Spleen (tissue), 11 donors: ENCODE data around the gene BTBD3. TPM values are rescaled to one million over a fixed set of nuclear protein-coding genes. Genes with fewer than 3 reads are reported as not detected.

Experiments used
- DNase-seq: peaks from one replicate; pipeline ENCODE4 v3.0.0-alpha.2; 2020
- H3K27ac ChIP-seq, 8 donors: fragments of 200-600 bp; sonication (generic) in 7 of 8; 1 replicate in 4 of 8; 2 replicates in 4 of 8; pipeline versions ENCODE4 v1.5.0 to v1.8.0; 2016 to 2021; ENCODE audit warnings: inconsistent platforms in 4 of 8, mild to moderate bottlenecking in 4 of 8, moderate library complexity in 1 of 8
- H3K27me3 ChIP-seq, 7 donors: fragments of 200-600 bp; sonication (generic) in 6 of 7; replicated peaks in 1 of 7; 1 replicate in 4 of 7; 2 replicates in 3 of 7; pipeline versions ENCODE4 v1.5.0 to v1.8.0; 2016 to 2021; ENCODE audit warnings: inconsistent platforms in 3 of 7, mild to moderate bottlenecking in 1 of 7
- H3K36me3 ChIP-seq, 6 donors: fragments of 200-600 bp; sonication (generic) in 5 of 6; 1 replicate in 4 of 6; 2 replicates in 2 of 6; pipeline versions ENCODE4 v1.5.0 to v1.8.0; 2016 to 2021; ENCODE audit warnings: inconsistent platforms in 2 of 6
- H3K4me1 ChIP-seq, 6 donors: fragments of 200-600 bp; sonication (generic) in 5 of 6; 1 replicate in 3 of 6; 2 replicates in 3 of 6; pipeline versions ENCODE4 v1.5.0 to v1.8.0; 2016 to 2021; ENCODE audit warnings: inconsistent platforms in 3 of 6
- H3K4me3 ChIP-seq, 8 donors: fragments of 200-600 bp; sonication (generic) in 7 of 8; 1 replicate in 4 of 8; 2 replicates in 4 of 8; pipeline versions ENCODE4 v1.5.0 to v1.8.0; 2016 to 2021; ENCODE audit warnings: inconsistent platforms in 4 of 8, mild to moderate bottlenecking in 4 of 8, moderate library complexity in 2 of 8
- H3K9me3 ChIP-seq, 8 donors: fragments of 200-600 bp; sonication (generic) in 7 of 8; 1 replicate in 4 of 8; 2 replicates in 4 of 8; pipeline versions ENCODE4 v1.5.0 to v1.8.0; 2016 to 2021; ENCODE audit warnings: inconsistent platforms in 4 of 8
- POLR2A ChIP-seq, 3 donors: fragments of 450-650 bp; IDR thresholded peaks; one replicate each; pipeline ENCODE4 v1.5.1; 2017; ENCODE audit warnings: antibody characterized with exemption in 3 of 3, mild to moderate bottlenecking in 1 of 3
- POLR2AphosphoS5 ChIP-seq, 3 donors: sonication (generic); formaldehyde crosslinking; IDR thresholded peaks; one replicate each; pipeline ENCODE4 v1.5.1; 2017; ENCODE audit warnings: antibody characterized with exemption in 3 of 3
- WGBS, 5 donors: extraction: QIAGEN DNeasy Blood & Tissue Kit in 3 of 5; methylation state at CpG; one replicate each; pipeline versions ENCODE4 v1.1.5 to v1.1.7; 2013 to 2018; 5-methylcytosine and 5-hydroxymethylcytosine counted together
- intact Hi-C: fragments of 100-400 bp; cut with DNase I; formaldehyde crosslinking; loops from one replicate; pipeline ENCODE4 v1.15.0; 2023; ENCODE audit warnings: low total_unique reads
- polyA plus RNA-seq, 3 donors: library from polyadenylated mRNA; stranded (reverse); fragments of 200-250 nt; gene quantifications; one replicate each; pipeline ENCODE4 v1.2.1, GENCODE V29; 2013
- total RNA-seq, 7 donors: library from RNA; depleted of rRNA in 3 of 7; stranded (reverse); fragments of >200 nt in 3 of 7; fragmentation: NEBNext Ultra II Directional in 4 of 7; extraction: Animal tissue kit (Norgen Biotek cat#: 25700) in 4 of 7; gene quantifications; one replicate each; pipeline versions ENCODE4 v1.1.0 to v1.2.1, GENCODE V29; 2016 to 2021
- TF ChIP-seq, protein P1 (sequence below), 11 experiments: fragments of 200-600 bp in 7 of 11; fragments of 450-650 bp in 4 of 11; sonication (generic) in 4 of 11; IDR thresholded peaks in 8 of 11; conservative IDR thresholded peaks in 3 of 11; 1 replicate in 7 of 11; 2 replicates in 4 of 11; pipeline versions ENCODE4 v1.4.0 to v1.8.0; 2016 to 2021; ENCODE audit warnings: antibody characterized with exemption in 11 of 11, inconsistent platforms in 4 of 11, mild to moderate bottlenecking in 1 of 11
- donor health status: healthy with polysubstance abuse.
- donor health status: DM: no; HTN: no; CAD: no; lungs with moderate emphysema.
- donor health status: DM: no; HTN: no; CAD: no.
- donor health status: Bipolar disorder and iron deficiency.
- donor health status: healthy.
- donor health status: DM: no; HTN: no; CAD: no.
- donor health status: DM: yes; HTN: yes; CAD: no.

The BTBD3 gene
- total and polyA plus RNA-seq, 10 donors: 3.3 to 30.7 (median 18.3) TPM

DNA sequence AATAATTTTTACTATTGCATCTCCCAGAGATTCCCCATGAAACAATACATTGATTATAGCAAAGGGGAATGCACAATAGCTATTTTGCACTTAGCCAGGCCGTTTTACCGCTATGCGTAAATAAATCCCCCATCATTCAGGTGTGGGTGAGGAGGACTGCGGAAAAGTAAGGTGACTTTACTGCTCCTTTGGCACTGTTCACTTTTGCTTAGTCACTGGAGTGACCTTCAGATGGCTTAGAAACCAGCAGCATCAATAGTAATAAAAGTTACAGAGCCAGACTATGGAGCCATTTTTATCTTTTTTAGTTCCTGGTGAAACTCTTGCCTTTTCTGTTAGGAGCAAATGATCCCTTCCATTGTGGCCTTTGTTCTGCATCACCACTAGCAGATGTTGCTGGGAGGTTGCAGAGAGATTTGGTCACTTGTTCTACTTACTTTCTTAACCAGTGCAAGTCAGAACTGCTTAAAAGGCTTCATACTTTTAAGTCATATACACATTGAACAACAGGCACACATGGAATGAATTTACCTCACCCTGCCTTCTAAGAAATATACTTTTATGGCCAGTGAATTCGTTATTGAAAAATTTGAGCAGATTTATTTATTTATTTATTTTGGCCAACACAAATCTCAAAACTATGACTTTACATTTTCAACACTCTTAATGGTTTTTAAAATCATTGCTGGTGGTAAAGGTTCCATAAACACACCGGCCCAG, 12.1 kb upstream of the BTBD3 start:
- no peak overlapping the region for H3K4me3 ChIP-seq
- WGBS, 5 donors: 91 to 96% (median 94%) methylated on average over 6 of the region's 6 CpGs
- intact Hi-C loops: no loop called here
- no peaks in the 10 kb centered on the region for H3K36me3 ChIP-seq
- no peak for TF ChIP-seq POLR2AphosphoS5 (IDR thresholded peaks at IDR 0.05)
- TF ChIP-seq, protein P1, sequence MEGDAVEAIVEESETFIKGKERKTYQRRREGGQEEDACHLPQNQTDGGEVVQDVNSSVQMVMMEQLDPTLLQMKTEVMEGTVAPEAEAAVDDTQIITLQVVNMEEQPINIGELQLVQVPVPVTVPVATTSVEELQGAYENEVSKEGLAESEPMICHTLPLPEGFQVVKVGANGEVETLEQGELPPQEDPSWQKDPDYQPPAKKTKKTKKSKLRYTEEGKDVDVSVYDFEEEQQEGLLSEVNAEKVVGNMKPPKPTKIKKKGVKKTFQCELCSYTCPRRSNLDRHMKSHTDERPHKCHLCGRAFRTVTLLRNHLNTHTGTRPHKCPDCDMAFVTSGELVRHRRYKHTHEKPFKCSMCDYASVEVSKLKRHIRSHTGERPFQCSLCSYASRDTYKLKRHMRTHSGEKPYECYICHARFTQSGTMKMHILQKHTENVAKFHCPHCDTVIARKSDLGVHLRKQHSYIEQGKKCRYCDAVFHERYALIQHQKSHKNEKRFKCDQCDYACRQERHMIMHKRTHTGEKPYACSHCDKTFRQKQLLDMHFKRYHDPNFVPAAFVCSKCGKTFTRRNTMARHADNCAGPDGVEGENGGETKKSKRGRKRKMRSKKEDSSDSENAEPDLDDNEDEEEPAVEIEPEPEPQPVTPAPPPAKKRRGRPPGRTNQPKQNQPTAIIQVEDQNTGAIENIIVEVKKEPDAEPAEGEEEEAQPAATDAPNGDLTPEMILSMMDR (IDR thresholded peaks at IDR 0.05 in 8 of 11, conservative IDR thresholded peaks at IDR 0.05 in 3 of 11): no peak
- no peak for TF ChIP-seq POLR2A (IDR thresholded peaks at IDR 0.05)
- H3K27ac ChIP-seq: no peak overlapping the region
- no peak for DNase-seq
- no peaks in the 10 kb centered on the region for H3K27me3 ChIP-seq
- H3K9me3 ChIP-seq: peaks cover 0 to 4% (median 0%) of the 10 kb centered on the region in 8 donors
- no peaks in the 10 kb centered on the region for H3K4me1 ChIP-seq

DNA sequence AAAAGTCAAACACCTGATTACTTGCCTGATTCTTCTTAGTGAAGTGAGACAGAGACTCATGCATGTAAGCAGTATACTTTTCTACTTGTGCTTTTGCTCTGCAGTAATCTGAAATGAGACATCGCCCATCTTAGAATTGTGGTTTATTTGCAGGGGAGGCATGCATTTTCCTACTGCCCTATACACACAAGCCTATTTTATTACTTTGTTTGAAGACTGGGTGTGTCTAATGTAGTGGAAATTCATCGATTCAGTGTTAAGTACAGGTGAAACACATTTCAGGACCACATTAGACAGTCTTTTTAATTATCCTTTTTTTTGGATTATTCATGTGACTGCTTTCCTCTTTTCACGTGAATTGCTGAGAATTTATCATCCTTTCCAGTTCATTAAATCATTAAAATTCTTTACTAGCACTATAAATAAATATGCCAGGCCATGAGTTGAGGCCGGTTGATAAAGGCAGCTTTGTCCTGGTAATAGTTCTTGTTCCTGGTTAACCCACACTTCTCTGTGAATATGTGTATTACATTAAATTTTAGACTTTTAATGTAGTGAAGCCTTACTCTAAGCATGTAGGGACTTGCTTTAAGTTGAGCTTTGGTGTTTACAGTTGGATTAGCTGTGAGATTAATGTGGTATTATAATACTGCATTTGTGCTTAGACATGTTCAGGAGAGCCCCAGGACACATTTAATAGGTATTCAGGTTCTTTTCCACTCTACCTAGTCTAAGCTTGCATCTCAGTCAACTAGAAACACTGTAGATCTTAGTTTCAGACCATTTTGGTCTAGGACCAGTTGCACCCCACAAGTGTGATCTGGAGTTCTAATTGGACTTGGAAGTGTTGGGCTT, 10.8 kb upstream of the BTBD3 start:
- WGBS, 5 donors: 77 to 89% (median 81%) methylated on average over 4 of the region's 4 CpGs
- no peak for DNase-seq

DNA sequence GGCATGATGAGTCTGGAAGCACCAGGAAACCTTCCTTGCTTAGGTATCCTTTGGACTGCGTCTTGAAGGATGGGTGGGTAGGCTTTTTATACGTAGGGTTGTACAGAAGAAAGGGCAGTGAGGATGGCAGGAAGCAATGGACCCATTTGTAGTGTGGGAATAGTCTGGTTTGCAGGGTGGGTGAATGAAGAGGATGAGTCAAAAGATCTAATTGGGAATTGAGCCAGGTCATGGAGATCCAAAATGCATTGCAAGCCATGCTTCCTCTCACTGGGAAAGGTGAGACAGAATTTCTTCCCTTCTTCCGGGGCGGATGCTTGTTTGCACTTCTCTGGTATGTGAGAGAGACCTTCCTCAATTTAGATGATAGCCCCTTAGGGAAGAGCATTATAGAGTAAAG, 10.1 kb upstream of the BTBD3 start:
- WGBS, 5 donors: 86 to 98% (median 92%) methylated on average over 4 of the region's 4 CpGs
- H3K27ac ChIP-seq: no peak overlapping the region
- no peak for TF ChIP-seq POLR2AphosphoS5 (IDR thresholded peaks at IDR 0.05)
- TF ChIP-seq POLR2A (IDR thresholded peaks at IDR 0.05): no peak
- TF ChIP-seq, protein P1 (IDR thresholded peaks at IDR 0.05 in 8 of 11, conservative IDR thresholded peaks at IDR 0.05 in 3 of 11): no peak
- no peaks in the 10 kb centered on the region for H3K27me3 ChIP-seq
- DNase-seq: no peak
- no peaks in the 10 kb centered on the region for H3K36me3 ChIP-seq
- no peak overlapping the region for H3K4me3 ChIP-seq
- H3K9me3 ChIP-seq: peaks cover 0 to 4% (median 0%) of the 10 kb centered on the region in 8 donors
- H3K4me1 ChIP-seq: no peaks in the 10 kb centered on the region
- intact Hi-C loops: no loop called here

More for the DNA sequence above, 10.8 kb upstream of the BTBD3 start:
- Histone ChIP-seq H3K27me3 (no peaks in the 10 kb centered on the region), H3K36me3 (no peaks in the 10 kb centered on the region), H3K27ac (no peak overlapping the region), H3K9me3 (peaks cover 0 to 4% (median 0%) of the 10 kb centered on the region in 8 donors), H3K4me3 (no peak overlapping the region), H3K4me1 (no peaks in the 10 kb centered on the region)
- TF ChIP-seq POLR2AphosphoS5 (IDR thresholded peaks at IDR 0.05) (no peak), POLR2A (IDR thresholded peaks at IDR 0.05) (no peak)
- TF ChIP-seq, protein P1 (IDR thresholded peaks at IDR 0.05 in 8 of 11, conservative IDR thresholded peaks at IDR 0.05 in 3 of 11): no peak
- intact Hi-C loops: no loop called here
